ENCODE results near the gene TMED5.
"Not testable (repeated sequence)": the region's sequence is repeated elsewhere in the genome, so short reads cannot be mapped to it uniquely, and the experiment has no call there.

The TMED5 gene

DNA sequence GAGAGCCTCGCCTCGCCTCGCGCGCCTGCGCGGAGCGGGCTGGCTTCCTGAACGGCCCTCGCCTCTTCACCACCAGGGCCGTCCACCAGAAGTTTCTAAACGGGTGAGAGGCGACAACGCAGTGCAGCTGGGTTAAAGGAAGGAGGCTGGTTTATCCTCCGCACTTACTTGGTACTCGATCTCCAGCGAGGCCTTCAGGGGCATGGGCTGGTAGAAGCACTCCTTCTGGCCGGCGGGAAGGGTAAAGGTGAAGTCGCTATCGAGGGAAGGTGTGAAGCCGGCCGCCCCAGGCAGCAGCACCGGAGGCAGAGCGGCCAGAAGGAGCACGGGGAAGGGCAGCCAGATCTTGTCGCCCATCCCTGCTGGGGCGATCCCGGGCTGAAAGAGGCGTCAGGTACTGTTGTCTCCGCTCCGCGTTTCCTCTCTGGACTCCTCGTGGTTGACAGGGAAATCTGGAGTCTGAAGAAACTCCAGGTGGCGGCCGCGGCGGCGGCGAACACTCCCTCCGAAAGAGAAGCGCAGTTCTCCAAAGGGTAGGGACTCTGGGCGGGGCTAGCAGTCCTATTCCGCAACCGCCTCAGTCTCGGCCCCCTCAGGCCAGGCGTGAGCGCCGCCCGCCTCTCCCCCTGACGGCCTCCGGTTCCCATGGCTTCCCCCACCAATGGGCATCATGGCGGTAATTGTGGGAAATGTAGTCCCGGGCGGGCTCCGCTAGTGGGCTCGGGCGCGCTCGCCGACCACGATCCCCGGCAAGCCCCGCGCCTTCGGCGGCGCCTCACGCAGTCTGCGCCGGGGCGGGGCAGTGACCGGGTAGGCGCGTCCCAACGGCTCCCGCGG, at the start of gene TMED5:
Gene TMED5 (minus strand): TSS at position 528 of the 837 bp plus-strand sequence. CDS start 171 bp downstream, at position 357.
- peak; percentile 96 to 97 for DNase-seq

DNA sequence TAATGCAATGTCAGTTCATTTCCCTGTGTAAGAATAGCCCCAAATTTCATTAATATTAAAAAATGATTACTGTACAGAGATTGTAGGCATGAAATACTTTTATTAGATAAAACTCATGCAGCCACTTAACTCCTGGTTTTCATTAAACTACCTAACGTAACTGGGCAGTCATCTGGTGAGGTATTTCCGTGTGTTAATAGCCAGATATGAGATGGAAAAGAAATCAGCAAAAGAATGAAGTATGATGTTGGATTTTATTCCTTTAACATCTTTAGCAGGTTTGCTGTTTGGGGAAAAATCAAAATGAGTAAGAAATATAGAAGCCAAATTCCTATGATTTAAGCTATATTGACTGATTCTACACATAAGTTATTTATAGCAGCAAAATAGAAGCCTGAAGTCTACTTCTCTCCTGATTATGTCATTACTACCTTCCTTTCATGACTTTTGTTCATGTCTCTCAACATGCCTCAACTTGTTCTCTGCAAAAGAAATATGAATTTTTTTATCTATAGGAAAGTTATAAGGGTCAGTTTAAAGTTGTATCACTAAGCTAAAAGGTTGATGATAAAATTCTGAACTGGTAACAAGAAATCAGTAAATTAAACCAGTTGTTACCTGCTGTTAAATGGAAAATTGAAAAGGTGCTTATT, 42.9 kb upstream of the TMED5 start:
- DNase-seq: no peak

DNA sequence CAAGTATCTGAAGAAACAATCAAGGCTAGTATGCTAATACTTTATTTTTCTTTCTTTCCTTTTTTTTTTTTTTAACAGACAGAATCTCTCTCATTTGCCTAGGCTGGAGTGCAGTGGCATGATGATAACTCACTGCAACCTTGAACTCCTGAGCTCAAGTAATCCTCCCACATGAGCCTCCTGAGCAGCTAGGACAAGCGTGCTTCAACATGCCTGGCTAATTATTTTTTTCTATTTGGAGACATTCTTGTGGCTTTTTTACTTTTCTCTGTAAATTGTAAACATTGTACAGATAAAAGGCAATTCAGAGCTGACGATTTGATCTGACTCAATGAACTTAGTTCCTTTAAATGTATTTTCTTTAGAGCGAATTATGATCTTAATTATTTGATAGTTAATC, 41.7 kb upstream of the TMED5 start:
- no peak for DNase-seq

DNA sequence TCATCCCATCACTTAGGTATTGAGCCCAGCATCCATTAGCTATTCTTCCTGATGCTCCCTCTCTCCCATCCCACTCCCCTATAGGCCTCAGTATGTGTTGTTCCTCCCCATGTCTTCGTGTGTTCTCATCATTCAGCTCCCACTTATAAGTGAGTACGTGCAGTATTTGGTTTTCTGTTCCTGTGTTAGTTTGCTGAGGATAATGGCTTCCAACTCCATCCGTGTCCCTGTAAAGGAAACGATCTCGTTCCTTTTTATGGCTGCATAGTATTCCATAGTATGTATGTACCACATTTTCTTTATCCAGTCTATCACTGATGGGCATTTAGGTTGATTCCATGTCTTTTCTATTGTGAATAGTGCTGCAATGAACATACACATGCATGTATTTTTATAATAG, 40.5 kb upstream of the TMED5 start:
- DNase-seq: not testable (repeated sequence)

DNA sequence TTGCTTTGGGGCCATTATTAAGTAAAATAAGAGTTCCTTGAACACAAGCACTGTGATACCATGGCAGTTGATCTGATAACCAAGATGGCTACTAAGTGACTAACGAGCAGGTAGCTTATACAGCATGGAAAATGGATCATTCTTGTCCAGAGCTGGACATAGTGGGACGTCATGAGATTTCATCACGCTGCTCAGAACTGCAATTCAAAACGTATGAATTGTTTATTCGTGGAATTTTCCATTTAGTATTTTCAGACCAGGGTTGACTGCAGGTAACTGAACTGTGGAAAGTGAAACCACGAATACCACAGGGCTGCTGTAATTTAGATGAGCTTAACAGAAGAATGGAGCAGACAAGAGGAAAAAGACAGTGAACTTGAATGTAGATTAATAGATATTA, 39.2 kb upstream of the TMED5 start:
- no peak for DNase-seq

DNA sequence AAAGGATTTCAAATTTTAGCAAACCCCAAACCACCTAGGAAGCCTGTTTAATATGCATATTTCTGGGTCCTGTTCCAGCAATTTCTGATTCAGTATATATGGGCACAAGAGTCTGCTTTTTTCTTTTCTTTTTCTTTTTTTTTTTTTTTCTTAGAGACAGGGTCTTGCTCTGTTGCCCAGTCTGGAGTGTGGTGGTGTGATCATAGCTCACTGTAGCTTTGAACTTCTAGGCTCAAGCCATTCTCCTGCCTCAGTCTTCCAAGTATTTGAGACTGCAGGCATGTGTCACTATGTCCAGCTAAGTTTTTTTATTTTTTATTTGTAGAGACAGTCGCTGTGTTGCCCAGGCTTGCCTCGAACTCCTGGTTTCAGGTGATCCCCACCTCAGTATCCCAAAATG, 35.1 kb upstream of the TMED5 start:
- no peak for DNase-seq

DNA sequence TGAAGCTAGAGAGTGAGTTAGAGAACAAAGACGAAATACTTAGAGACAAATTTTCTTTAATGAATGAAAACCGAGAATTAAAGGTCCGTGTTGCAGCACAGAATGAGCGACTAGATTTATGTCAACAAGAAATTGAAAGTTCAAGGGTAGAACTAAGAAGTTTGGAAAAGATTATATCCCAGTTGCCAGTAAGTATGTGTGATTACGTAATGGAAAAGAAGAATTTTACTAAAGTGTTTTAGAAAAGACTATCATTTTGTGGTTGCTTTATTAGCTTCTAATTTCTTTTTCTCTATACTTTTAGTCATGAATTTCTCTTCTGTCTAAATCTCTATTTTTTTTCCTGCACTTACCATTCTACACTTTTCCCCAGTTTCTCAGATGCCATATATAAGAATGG, 27.0 kb upstream of the TMED5 start:
- no peak for DNase-seq

DNA sequence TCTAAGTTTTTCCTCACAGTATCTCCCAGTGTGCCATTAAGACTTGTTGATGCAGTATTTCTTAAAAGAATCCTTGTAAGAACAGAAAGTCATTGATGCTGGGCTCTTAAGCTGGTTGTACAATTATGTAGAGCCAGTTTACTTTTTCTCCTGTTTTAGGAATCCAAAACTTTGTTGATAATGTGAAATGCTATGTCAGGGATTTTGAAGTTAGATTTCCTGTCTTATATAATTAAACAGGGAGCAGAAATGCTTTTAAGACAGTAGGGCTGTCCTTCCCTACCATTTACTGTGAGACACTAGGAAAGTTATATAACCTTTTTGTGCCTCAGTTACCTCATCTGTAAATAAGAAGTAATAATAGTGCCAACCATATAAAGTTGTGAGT, 26.3 kb upstream of the TMED5 start:
- DNase-seq: no peak

DNA sequence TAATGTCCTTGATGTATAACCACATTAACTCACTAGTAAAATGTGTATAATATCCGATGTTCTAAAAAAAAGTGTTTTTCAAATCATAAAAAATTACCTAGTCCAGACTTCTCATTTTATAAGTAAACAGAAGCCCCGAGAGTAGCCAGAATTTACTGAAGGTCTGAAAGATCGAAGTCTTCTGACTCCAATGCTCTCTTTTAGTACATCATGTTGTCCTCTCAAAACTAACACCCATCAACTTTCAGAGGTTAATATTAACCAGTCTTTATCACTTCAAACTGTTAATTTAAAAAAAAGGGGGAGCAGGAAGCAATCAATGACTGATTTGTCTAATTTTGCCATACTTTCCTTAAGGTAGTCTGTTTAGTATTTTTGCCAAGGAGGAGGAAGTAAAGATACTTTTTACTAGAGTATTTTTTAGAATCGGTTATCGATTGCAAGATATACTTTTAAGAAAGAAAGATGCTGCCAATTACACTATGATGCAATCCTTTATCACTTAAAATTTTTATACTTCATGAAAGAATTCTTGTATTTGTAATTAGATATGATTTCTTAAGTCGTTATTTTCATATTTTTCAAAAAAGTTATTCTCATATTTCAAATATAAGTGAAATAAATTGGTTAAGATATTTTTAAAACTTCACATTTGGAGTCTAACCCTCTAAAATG, 25.8 kb upstream of the TMED5 start:
- no peak for DNase-seq

DNA sequence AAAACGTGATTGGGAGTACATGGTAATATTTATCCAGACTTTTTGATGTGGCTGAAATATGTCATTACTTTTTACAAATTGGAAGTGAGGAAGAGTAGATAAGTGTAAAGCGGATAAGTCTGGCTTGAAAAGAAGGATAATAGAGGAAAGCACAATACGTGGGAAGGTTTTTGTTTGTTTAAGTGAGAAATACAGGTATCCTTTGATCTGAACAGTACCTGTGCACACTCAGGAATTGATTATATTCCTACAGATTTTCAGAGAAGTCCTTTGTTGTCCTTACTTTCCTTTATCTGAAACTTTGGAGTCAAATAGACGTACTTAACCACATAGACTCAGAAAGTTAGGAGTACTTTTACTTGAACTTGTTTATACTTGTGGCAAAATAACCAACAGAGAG, 20.5 kb upstream of the TMED5 start:
- no peak for DNase-seq

DNA sequence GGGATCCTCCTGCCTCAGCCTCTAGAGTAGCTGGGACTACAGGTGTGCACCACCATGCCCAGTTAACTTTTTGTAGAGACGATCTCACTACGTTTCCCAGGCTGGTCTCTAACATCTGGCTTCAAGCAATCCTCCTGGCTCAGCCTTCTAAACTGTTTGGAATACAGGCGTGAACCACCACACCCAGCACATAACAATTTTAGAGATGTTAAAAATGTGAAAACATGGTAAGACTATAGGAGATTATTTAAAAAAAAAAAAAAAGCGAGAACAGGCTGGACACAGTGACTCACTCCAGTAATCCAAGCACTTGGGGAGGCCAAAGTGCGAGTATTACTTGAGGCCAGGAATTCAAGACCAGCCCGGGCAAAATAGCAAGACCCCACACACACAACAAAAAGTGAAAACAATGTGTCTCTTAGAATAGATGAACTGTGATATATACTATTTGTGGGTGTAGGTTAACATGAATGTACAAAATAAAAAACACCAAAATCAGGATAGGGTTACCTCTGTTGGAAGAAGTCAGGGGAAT, 19.9 kb upstream of the TMED5 start:
- DNase-seq: no peak

DNA sequence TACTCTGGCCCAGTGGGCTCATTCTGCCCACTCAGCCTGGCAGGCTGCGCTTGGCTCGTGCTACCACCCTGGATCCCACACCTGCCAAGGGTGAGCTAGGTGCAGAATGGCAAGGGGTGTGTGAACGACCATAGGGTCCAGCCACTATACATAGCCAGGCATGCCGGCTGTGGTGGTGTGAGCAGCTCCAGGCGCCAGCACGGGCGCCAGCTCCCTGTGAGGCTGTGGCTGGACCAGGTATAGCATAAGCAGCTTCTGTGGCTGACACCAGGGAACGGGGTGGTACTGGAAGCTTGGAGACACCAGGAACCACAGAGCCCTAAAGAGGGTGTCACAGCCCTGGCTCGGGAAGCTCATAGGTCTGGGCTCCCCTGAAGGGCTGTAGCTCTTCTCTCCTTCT, 18.9 kb upstream of the TMED5 start:
- DNase-seq: no peak

DNA sequence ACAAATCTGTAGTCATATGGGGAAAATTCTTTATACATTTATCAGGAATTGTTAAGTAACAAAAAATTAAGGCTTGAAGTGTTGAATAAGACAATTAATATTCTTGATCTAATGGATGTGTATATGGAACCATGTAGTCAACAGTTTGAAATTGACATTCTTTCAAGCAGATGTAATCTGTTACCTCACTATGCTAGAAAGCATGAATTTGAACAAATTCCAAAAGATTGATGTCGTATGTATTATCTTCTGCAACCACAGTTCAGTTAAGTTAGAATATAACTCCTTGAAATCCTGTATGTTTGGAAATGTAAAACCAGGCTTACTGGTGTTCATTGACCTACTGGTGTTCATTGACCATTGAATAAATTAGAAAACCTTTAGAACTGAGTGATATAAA, 16.4 kb upstream of the TMED5 start:
- no peak for DNase-seq

DNA sequence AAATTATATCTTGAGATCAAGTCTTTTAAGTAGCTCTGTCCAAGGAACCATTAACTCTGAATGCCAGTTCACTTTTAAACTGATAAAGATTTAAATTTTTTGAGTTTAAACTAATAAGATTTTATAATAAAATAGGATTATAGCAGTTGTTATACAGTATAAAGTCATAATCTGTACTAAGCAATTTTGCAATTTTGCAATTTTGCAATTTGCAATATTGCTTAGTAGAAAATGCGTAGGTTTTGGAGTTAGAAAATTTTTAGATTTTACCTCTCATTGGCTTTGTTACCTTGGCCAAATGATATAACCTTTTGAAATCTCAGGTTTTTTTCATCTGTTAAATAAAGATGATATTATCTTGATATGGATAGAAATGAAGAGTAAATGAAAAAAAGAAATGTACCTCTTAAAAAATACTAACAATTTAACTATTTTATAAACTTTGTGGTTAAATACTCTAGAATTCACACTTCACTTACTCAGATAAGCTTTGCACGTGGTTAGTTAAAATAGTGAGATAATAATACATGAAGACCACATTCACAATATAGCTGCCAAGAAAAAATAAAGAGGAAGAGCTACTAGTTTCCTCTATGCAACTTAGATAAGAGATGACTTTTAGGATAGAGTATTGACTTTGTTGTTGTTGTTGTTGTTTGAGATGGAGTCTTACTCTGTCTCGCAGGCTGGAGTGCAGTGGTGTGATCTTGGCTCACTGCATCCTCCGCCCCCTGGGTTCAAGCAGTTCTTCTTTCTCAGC, 14.2 kb upstream of the TMED5 start:
- DNase-seq: no peak

DNA sequence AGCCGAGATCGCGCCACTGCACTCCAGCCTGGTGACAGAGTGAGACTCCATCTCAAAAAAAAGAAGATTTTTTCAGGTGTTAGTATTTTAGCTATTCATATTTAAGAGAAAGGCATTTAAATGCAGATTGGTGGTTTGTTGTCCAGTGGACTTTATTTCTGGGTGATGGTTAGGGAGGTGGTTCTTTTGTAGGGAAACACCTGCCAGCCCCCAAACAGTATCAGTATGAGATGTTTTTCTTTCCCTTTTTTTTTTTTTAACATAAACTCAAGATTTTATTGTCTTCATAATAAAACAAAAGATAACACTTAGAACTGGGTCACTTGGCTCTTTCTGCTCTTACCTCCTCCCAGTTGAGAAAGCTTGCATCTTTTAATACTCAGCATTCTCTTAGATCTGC, 10.2 kb upstream of the TMED5 start:
- DNase-seq: no peak

DNA sequence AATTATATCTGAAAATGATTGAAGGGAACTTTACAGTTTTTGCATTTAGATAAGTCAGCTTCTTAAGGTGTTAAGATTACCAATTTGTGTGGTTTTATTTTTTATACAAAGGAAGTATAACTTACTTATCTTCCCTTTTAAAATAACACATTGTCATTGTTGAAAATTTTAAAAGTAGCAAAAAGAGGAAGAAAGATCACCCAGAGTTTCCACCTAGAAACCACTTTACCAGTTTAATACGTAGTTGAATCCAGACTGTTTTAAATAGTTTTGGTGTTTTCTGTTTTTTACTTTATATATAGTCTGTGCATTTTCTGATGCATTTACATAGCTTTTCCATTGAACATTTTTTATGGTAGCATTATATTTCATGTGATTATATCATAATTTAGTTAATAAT, 6.5 kb upstream of the TMED5 start:
- no peak for DNase-seq

DNA sequence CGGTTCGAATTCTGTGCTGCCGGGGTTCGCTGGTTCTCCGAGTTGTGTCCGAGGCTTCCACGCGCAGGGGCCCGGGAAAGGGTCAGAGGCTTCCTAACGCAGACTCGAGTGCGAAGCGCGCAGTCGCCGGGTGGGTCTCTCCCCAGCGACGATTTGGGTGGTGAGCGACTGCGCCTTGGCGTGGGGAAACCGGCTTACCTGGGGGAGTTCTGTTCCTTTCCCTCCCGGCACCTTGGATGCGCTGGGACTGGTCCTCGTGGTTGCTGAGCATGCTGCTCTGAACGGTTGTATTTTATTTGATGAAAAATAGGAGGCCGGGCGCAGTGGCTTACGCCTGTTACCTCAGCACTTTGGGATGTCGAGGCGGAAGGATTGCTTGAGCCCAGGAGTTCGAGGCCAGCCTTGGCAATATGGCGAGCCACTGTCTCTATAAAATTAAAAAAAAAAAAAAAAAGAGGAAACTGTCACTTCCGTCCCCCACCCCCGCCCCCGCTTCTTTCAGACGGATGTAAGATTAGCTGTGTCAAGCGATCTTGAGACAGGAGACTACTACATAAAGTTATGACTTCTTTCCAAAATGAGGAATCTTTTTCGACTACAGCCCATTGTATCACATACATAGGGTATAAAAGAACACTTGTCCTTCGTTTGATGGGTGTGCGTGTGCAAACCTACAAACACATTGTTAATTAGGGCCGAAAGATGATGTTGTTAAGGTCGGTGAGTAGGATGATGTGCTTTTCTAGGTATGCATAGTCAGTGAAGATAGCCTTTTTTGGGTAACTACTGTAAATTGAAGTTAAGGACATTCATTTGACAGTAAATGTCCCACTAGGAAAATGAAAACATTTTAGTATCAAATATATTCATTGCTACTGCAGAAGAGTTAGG, 755 bp upstream of the TMED5 start, which contains the start of gene CCDC18:
Gene CCDC18 (plus strand): TSS at position 2 of the 891 bp plus-strand sequence. CDS start 2,638 bp downstream, outside the sequence.
- peak in 1 of 2 experiments; percentile 53 for DNase-seq

DNA sequence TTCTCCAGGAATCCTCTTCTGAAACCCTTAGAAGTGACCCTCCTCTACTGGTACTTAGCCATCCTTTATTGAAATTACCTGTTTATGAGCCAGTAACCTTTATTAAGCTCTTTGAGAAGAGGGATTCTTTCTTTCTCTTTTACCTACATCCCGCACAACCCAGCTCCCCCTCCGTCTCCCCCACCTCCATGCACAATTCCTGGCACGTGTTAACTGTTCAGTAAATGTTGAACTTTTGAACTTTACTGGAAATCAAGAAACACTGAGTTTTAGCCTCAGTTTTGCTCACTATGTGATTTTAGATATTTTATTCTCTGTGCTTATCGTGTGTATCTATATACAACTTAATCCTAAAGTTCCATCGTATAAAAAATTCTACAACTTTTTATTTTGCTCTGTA, 1.8 kb downstream of the TMED5 start:
- DNase-seq: no peak

DNA sequence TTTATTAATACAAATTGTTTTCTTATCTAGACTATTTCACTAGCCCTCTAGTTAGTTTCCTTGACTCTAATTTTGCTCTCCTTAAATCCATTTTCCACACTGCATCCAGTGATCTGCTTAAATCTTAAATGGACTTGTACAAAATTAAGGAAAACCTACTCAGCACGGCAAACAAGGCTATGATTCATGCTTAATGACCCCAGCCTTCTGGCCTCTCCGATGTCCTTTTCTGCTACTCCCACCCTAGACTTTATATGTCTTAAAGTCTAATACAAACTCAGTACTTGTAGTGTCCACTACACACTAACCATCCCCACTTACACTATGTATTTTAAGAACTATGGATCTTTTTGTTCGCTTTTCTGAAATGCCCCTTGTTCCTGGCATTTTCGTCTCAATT, 2.2 kb downstream of the TMED5 start:
- DNase-seq: no peak

DNA sequence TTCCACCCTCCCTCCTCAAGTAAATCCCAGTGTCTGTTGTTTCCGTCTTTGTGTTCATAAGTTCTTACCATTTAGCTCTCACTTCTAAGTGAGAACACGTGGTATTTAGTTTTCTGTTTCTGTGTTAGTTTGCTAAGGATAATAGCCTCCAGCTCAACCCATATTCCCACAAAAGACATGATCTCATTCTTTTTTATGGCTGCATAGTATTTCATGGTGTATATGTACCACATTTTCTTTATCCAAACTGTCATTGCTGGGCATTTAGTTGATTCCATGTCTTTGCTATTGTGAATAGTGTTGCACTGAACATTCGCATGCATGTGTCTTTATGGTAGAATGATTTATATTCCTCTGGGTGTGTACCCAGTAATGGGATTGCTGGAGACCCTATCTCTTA, 5.6 kb downstream of the TMED5 start:
- not testable (repeated sequence) for DNase-seq

DNA sequence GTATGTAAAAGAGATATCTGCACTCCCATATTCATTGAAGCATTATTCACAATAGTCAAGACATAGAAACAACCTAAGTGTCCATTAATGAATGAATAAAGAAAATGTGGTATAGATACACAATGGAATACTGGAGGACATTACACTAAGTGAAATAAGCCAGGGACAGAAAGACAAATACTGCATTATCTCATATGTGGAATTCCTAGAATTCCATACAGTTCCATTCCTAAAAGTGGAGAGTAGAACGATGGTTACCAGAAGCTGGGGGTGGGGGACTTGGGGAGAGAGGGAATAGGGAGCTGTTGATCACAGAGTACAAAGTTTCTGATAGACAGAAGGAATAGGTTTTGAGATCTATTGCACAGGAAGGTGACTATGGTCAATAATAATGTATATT, 7.4 kb downstream of the TMED5 start:
- no peak for DNase-seq

DNA sequence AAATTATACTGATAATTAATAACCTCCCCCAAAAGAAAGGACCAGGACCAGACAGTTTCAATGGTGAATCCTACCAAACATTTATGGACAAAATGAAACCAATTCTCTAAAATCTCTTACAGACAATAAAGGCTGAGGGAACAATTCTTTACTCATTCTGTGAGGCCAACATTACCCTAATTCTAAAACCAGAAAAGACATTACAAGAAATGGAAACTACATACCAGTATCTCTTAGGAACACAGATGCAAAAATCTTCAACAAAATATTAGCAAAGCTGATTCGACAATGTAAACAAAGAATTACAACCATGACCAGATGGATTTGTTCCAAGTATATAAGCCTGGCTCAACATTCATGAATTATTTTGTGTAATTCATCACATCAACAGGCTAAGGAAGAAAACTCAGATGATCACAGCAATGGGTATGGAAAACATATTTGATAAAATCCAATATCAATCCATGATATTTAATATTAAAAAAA, 8.6 kb downstream of the TMED5 start:
- DNase-seq: no peak

Measured in SHP77 (cell line).